HEK293 (cell line): ENCODE data around the gene LDLRAD4.

Source experiments
- CTCF ChIA-PET: fragments of 350-600 bp; formaldehyde crosslinking; extraction: SDS; loops from one replicate; lab custom pipeline; 2021; ENCODE audit warnings: antibody characterized with exemption; lab: Yijun Ruan, JAX
- POLR2A ChIA-PET: fragments of 300-600 bp; formaldehyde crosslinking; extraction: SDS; loops from one replicate; lab custom pipeline; 2020; ENCODE audit warnings: antibody characterized with exemption, inconsistent platforms; lab: Yijun Ruan, JAX
- H3K27ac ChIP-seq: fragments of 200-500 bp; sonication (Bioruptor generic); 2 replicates; pipeline ENCODE4 v1.5.1; 2014; ENCODE audit warnings: low read depth, low read length, control low read depth, inconsistent platforms; ENCODE audit errors: extremely low read depth
- H3K36me3 ChIP-seq, 2 experiments: fragments of 200-500 bp in 1 of 2; sonication (Bioruptor generic) in 1 of 2; 1 replicate in 1 of 2; 2 replicates in 1 of 2; pipeline ENCODE4 v1.5.1; 2014 to 2017; ENCODE audit warnings: inconsistent platforms in 2 of 2, low read length in 2 of 2; ENCODE audit not compliant: control insufficient read depth in 2 of 2, insufficient read depth in 1 of 2
- H3K4me1 ChIP-seq: fragments of 200-500 bp; sonication (Bioruptor generic); 2 replicates; pipeline ENCODE4 v1.5.1; 2014; ENCODE audit warnings: mild to moderate bottlenecking, low read length, inconsistent platforms; ENCODE audit not compliant: control insufficient read depth, insufficient read depth
- H3K4me3 ChIP-seq: 2 replicates; pipeline ENCODE4 v1.5.1; 2011; ENCODE audit warnings: low read depth, mild to moderate bottlenecking, control low read depth, low read length, moderate library complexity
- H3K9me3 ChIP-seq: fragments of 200-500 bp; sonication (Bioruptor generic); 2 replicates; pipeline ENCODE4 v1.5.1; 2014; ENCODE audit warnings: low read depth, low read length, inconsistent platforms; ENCODE audit not compliant: control insufficient read depth, insufficient read depth
- GFI1B ChIP-seq: fragments of 450-650 bp; formaldehyde crosslinking; IDR thresholded peaks from 2 replicates; pipeline ENCODE4 v1.5.1; 2016; ENCODE audit warnings: missing biosample characterization, missing genetic modification characterization
- KLF7 ChIP-seq: fragments of 450-650 bp; formaldehyde crosslinking; IDR thresholded peaks from 2 replicates; pipeline ENCODE4 v1.5.1; 2016; ENCODE audit warnings: missing biosample characterization, missing genetic modification characterization, borderline replicate concordance
- OSR2 ChIP-seq: fragments of 450-650 bp; formaldehyde crosslinking; IDR thresholded peaks from 2 replicates; pipeline ENCODE4 v1.5.1; 2016; ENCODE audit warnings: missing biosample characterization, missing genetic modification characterization
- PRDM1 ChIP-seq: fragments of 450-650 bp; formaldehyde crosslinking; IDR thresholded peaks from 2 replicates; pipeline ENCODE4; 2016; ENCODE audit warnings: missing biosample characterization, missing genetic modification characterization
- RBAK ChIP-seq: fragments of 450-650 bp; formaldehyde crosslinking; IDR thresholded peaks from 2 replicates; pipeline ENCODE4 v1.5.1; 2016; ENCODE audit warnings: missing biosample characterization, missing genetic modification characterization
- SP3 ChIP-seq: fragments of 450-650 bp; formaldehyde crosslinking; IDR thresholded peaks from 2 replicates; pipeline ENCODE4 v1.5.1; 2016; ENCODE audit warnings: missing biosample characterization, missing genetic modification characterization
- SP7 ChIP-seq: fragments of 450-650 bp; formaldehyde crosslinking; IDR thresholded peaks from 2 replicates; pipeline ENCODE4 v1.5.1; 2016; ENCODE audit warnings: missing biosample characterization, missing genetic modification characterization
- ZBTB49 ChIP-seq: fragments of 450-650 bp; formaldehyde crosslinking; IDR thresholded peaks from 2 replicates; pipeline ENCODE4 v1.5.1; 2016; ENCODE audit warnings: missing biosample characterization, missing genetic modification characterization, low read depth
- ZIC2 ChIP-seq: fragments of 450-650 bp; formaldehyde crosslinking; IDR thresholded peaks from 2 replicates; pipeline ENCODE4 v1.5.1; 2016; ENCODE audit warnings: missing biosample characterization, missing genetic modification characterization
- ZNF133 ChIP-seq: fragments of 450-650 bp; formaldehyde crosslinking; IDR thresholded peaks from 2 replicates; pipeline ENCODE4 v1.5.1; 2016; ENCODE audit warnings: missing biosample characterization, missing genetic modification characterization
- ZNF239 ChIP-seq: fragments of 450-650 bp; formaldehyde crosslinking; IDR thresholded peaks from 2 replicates; pipeline ENCODE4 v1.5.1; 2016; ENCODE audit warnings: missing biosample characterization, missing genetic modification characterization
- ZNF350 ChIP-seq: fragments of 450-650 bp; formaldehyde crosslinking; IDR thresholded peaks from 2 replicates; pipeline ENCODE4 v1.5.0; 2017; ENCODE audit warnings: missing biosample characterization, mild to moderate bottlenecking, missing genetic modification characterization
- ZNF423 ChIP-seq: fragments of 450-650 bp; formaldehyde crosslinking; IDR thresholded peaks from 2 replicates; pipeline ENCODE4 v1.5.1; 2016; ENCODE audit warnings: missing biosample characterization, missing genetic modification characterization
- ZNF596 ChIP-seq: fragments of 450-650 bp; IDR thresholded peaks from 2 replicates; pipeline ENCODE4 v1.5.0; 2018; ENCODE audit warnings: missing biosample characterization, mild to moderate bottlenecking, missing genetic modification characterization, moderate library complexity
- ZNF623 ChIP-seq: fragments of 450-650 bp; formaldehyde crosslinking; IDR thresholded peaks from 2 replicates; pipeline ENCODE4 v1.5.1; 2016; ENCODE audit warnings: missing biosample characterization, missing genetic modification characterization
- ZNF629 ChIP-seq: fragments of 450-650 bp; formaldehyde crosslinking; IDR thresholded peaks from 2 replicates; pipeline ENCODE4 v1.5.1; 2017; ENCODE audit warnings: missing biosample characterization, missing genetic modification characterization
- ZNF654 ChIP-seq: fragments of 450-650 bp; formaldehyde crosslinking; IDR thresholded peaks from 2 replicates; pipeline ENCODE4 v1.5.1; 2016; ENCODE audit warnings: low read depth, missing biosample characterization, missing genetic modification characterization
- ZNF707 ChIP-seq: fragments of 450-650 bp; formaldehyde crosslinking; IDR thresholded peaks from 2 replicates; pipeline ENCODE4 v1.5.1; 2016; ENCODE audit warnings: missing biosample characterization, missing genetic modification characterization
- ZNF768 ChIP-seq: fragments of 450-650 bp; formaldehyde crosslinking; IDR thresholded peaks from 2 replicates; pipeline ENCODE4 v1.5.1; 2018; ENCODE audit warnings: missing biosample characterization, mild to moderate bottlenecking, missing genetic modification characterization
- ZSCAN16 ChIP-seq: fragments of 450-650 bp; formaldehyde crosslinking; IDR thresholded peaks from 2 replicates; pipeline ENCODE4 v1.5.1; 2016; ENCODE audit warnings: missing biosample characterization, missing genetic modification characterization
- ZSCAN18 ChIP-seq: fragments of 450-650 bp; formaldehyde crosslinking; IDR thresholded peaks from 2 replicates; pipeline ENCODE4 v1.5.1; 2016; ENCODE audit warnings: missing biosample characterization, missing genetic modification characterization
- ZSCAN5A ChIP-seq: fragments of 450-650 bp; formaldehyde crosslinking; IDR thresholded peaks from 2 replicates; pipeline ENCODE4 v1.5.1; 2016; ENCODE audit warnings: missing biosample characterization, missing genetic modification characterization
- TF ChIP-seq, protein P1 (sequence below): fragments of 450-650 bp; formaldehyde crosslinking; optimal IDR thresholded peaks from 2 replicates; pipeline ENCODE3; 2016; ENCODE audit warnings: missing biosample characterization, mild to moderate bottlenecking, missing genetic modification characterization

Gene LDLRAD4

GRCh38 chr18:13320096-13320495 is 101.5 kb downstream of the LDLRAD4 start (continued):
- TF ChIP-seq, protein P1, sequence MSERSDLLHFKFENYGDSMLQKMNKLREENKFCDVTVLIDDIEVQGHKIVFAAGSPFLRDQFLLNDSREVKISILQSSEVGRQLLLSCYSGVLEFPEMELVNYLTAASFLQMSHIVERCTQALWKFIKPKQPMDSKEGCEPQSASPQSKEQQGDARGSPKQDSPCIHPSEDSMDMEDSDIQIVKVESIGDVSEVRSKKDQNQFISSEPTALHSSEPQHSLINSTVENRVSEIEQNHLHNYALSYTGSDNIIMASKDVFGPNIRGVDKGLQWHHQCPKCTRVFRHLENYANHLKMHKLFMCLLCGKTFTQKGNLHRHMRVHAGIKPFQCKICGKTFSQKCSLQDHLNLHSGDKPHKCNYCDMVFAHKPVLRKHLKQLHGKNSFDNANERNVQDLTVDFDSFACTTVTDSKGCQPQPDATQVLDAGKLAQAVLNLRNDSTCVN = no peak
- no peak for TF ChIP-seq ZNF133 (tag by site-specific recombination)
- TF ChIP-seq ZNF239 = no peak
- TF ChIP-seq ZSCAN16 (tag by site-specific recombination) = no peak
- no peak for TF ChIP-seq SP3
- no peak for TF ChIP-seq ZNF707
- no peak for TF ChIP-seq SP7 (tag by site-specific recombination)

GRCh38 chr18:13320891-13321425 is 102.4 kb downstream of the LDLRAD4 start:
- Histone ChIP-seq H3K9me3 (no peaks in the 10 kb centered on the region), H3K36me3 (no peaks in the 10 kb centered on the region), H3K4me1 (no peaks in the 10 kb centered on the region), H3K27ac (no peak overlapping the region), H3K4me3 (no peak overlapping the region)
- no peak for TF ChIP-seq ZNF623 (tag by site-specific recombination)
- TF ChIP-seq, protein P1 = no peak
- ChIA-PET POLR2A (no interaction called here), CTCF (no interaction called here)

DNA sequence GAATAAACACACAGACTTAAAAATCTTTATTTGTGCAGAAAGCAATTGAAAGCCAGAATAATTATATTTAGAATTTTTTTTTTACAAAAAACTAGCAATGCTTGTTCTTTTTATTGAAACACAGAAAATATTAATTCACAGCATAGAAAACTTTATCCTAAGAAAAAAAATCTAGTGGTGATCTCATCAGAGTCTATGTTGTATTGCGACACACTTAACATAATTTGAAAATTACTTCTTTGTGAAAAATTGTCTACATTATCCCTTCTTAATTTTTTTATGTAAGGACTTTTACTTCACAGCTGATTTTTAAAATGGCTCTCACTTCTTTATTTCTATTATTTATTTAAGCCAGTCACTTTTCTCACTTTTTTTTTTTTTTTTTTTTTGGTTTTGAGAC is 103.4 kb downstream of the LDLRAD4 start:
- Histone ChIP-seq H3K4me3 (no peak overlapping the region), H3K4me1 (no peaks in the 10 kb centered on the region), H3K27ac (no peak overlapping the region), H3K36me3 (no peaks in the 10 kb centered on the region), H3K9me3 (no peaks in the 10 kb centered on the region)
- TF ChIP-seq ZNF350 (tag by site-specific recombination) (no peak), PRDM1 (tag by site-specific recombination) (0 out of 2 replicates have a peak, but pooled peaks have one; percentile 24), ZBTB49 (no peak), ZNF423 (tag by site-specific recombination) (no peak)
- CTCF ChIA-PET = no interaction called here
- POLR2A ChIA-PET = no interaction called here

- Histone ChIP-seq H3K4me3 (no peak overlapping the region), H3K27ac (no peak overlapping the region), H3K36me3 (no peaks in the 10 kb centered on the region), H3K9me3 (no peaks in the 10 kb centered on the region), H3K4me1 (no peaks in the 10 kb centered on the region)
- no peak for TF ChIP-seq ZNF629 (tag by site-specific recombination)
- TF ChIP-seq GFI1B (tag by site-specific recombination) = no peak
- TF ChIP-seq ZNF596 = no peak
- no peak for TF ChIP-seq ZSCAN5A (tag by site-specific recombination)
- no peak for TF ChIP-seq ZNF654 (tag by site-specific recombination)
- no peak for TF ChIP-seq ZNF768
- no peak for TF ChIP-seq KLF7 (tag by site-specific recombination)
- no peak for TF ChIP-seq ZIC2 (tag by site-specific recombination)
- no peak for TF ChIP-seq OSR2 (tag by site-specific recombination)
- no peak for TF ChIP-seq ZSCAN18 (tag by site-specific recombination)
- no peak for TF ChIP-seq ZNF239
- TF ChIP-seq RBAK (tag by site-specific recombination) = no peak
- ChIA-PET POLR2A (interaction anchor here (0.6 kb wide), 1 partner anchor 1528 kb away, joined by 4 read pairs; no protein-coding TSS in a partner anchor), CTCF (interaction anchor here (1.0 kb wide), 1 partner anchor 36 kb away, joined by 3 read pairs; no protein-coding TSS in a partner anchor)
These were observed 104.6 kb downstream of the LDLRAD4 start for GRCh38 chr18:13323186-13323585.
